HAP-1 (cell line): ENCODE data around the gene TNIK.

Source experiments
- DNase-seq, 2 experiments: peaks; one replicate each; pipeline ENCODE4 v3.0.0-alpha.2; 2016 to 2020; ENCODE audit warnings: low spot score in 2 of 2
- H3K27me3 ChIP-seq: fragments of 250-450 bp; sonication (Bioruptor Pico); 2 replicates; pipeline ENCODE4 v1.5.1; 2020; ENCODE audit warnings: low read depth, mild to moderate bottlenecking, moderate library complexity
- H3K36me3 ChIP-seq: fragments of 250-450 bp; sonication (Bioruptor Pico); replicated peaks from 2 replicates; pipeline ENCODE4 v1.5.1; 2020; ENCODE audit warnings: mild to moderate bottlenecking
- H3K4me1 ChIP-seq: fragments of 250-450 bp; sonication (Bioruptor Pico); 2 replicates; pipeline ENCODE4 v1.5.1; 2020; ENCODE audit warnings: mild to moderate bottlenecking
- H3K4me3 ChIP-seq: fragments of 250-450 bp; sonication (Bioruptor Pico); 2 replicates; pipeline ENCODE4 v1.5.1; 2020; ENCODE audit warnings: mild to moderate bottlenecking, moderate library complexity
- H3K9me3 ChIP-seq: fragments of 250-450 bp; sonication (Bioruptor Pico); 2 replicates; pipeline ENCODE4 v1.5.1; 2020; ENCODE audit warnings: mild to moderate bottlenecking, moderate library complexity
- in situ Hi-C: fragments of 300-500 bp; cut with MboI; formaldehyde crosslinking; loops from 3 replicates; pipeline ENCODE4 v1.14.3; 2020; ENCODE audit warnings: low sequenced_read_pairs, inconsistent platforms, mixed read lengths

Gene TNIK

GRCh38 chr3:171328419-171329082 is 131.7 kb downstream of the TNIK start:
- no peaks in the 10 kb centered on the region for H3K36me3 ChIP-seq
- no peaks in the 10 kb centered on the region for H3K9me3 ChIP-seq
- in situ Hi-C loops: no loop called here
- H3K4me3 ChIP-seq: no peak overlapping the region
- DNase-seq: peak in 1 of 2 experiments; percentile 57
- H3K4me1 ChIP-seq: peaks cover 13% of the 10 kb centered on the region; the same call in 1 of the 2 replicates
- no peaks in the 10 kb centered on the region for H3K27me3 ChIP-seq

- no peak for DNase-seq
- Histone ChIP-seq H3K9me3 (no peaks in the 10 kb centered on the region), H3K27me3 (no peaks in the 10 kb centered on the region), H3K4me1 (peaks cover 13% of the 10 kb centered on the region; the same call in 1 of the 2 replicates), H3K36me3 (no peaks in the 10 kb centered on the region), H3K4me3 (no peak overlapping the region)
- in situ Hi-C loops: no loop called here
Measured at GRCh38 chr3:171327441-171328174, 132.6 kb downstream of the TNIK start.

GRCh38 chr3:171326717-171327440 is 133.3 kb downstream of the TNIK start:
- in situ Hi-C loops: no loop called here
- no peaks in the 10 kb centered on the region for H3K27me3 ChIP-seq
- H3K9me3 ChIP-seq: no peaks in the 10 kb centered on the region
- no peak for DNase-seq
- no peaks in the 10 kb centered on the region for H3K36me3 ChIP-seq
- peaks cover 20% of the 10 kb centered on the region for H3K4me1 ChIP-seq
- H3K4me3 ChIP-seq: no peak overlapping the region

GRCh38 chr3:171323938-171324536 is 136.2 kb downstream of the TNIK start:
- Histone ChIP-seq H3K4me1 (peaks cover 23% of the 10 kb centered on the region), H3K27me3 (no peaks in the 10 kb centered on the region)

GRCh38 chr3:171321559-171322360 is 138.4 kb downstream of the TNIK start:
- in situ Hi-C loops: no loop called here
- DNase-seq: peak in 1 of 2 experiments; percentile 32
- H3K4me1 ChIP-seq: peaks cover 16% of the 10 kb centered on the region
- no peaks in the 10 kb centered on the region for H3K9me3 ChIP-seq
- no peak overlapping the region for H3K4me3 ChIP-seq
- H3K36me3 ChIP-seq: no peaks in the 10 kb centered on the region
- H3K27me3 ChIP-seq: no peaks in the 10 kb centered on the region

More at GRCh38 chr3:171323938-171324536, 136.2 kb downstream of the TNIK start:
- Histone ChIP-seq H3K4me3 (no peak overlapping the region), H3K36me3 (no peaks in the 10 kb centered on the region), H3K9me3 (no peaks in the 10 kb centered on the region)
- DNase-seq: no peak
- in situ Hi-C loops: no loop called here

- in situ Hi-C loops: no loop called here
- Histone ChIP-seq H3K9me3 (no peaks in the 10 kb centered on the region), H3K4me3 (no peak overlapping the region), H3K27me3 (no peaks in the 10 kb centered on the region), H3K4me1 (peaks cover 16% of the 10 kb centered on the region), H3K36me3 (no peaks in the 10 kb centered on the region)
- DNase-seq: no peak
Measured at GRCh38 chr3:171320750-171321558, 139.3 kb downstream of the TNIK start.

- no peak overlapping the region for H3K4me3 ChIP-seq
- no peaks in the 10 kb centered on the region for H3K27me3 ChIP-seq
- no peaks in the 10 kb centered on the region for H3K9me3 ChIP-seq
- in situ Hi-C loops: no loop called here
- peaks cover 13% of the 10 kb centered on the region for H3K4me1 ChIP-seq
- no peaks in the 10 kb centered on the region for H3K36me3 ChIP-seq
- no peak for DNase-seq
Measured at GRCh38 chr3:171317171-171317570, 143.0 kb downstream of the TNIK start.

- in situ Hi-C loops: no loop called here
- H3K9me3 ChIP-seq: no peaks in the 10 kb centered on the region
- no peaks in the 10 kb centered on the region for H3K36me3 ChIP-seq
- peaks cover under 1% of the 10 kb centered on the region; the same call in 1 of the 2 replicates for H3K4me1 ChIP-seq
- DNase-seq: no peak
- H3K27me3 ChIP-seq: no peaks in the 10 kb centered on the region
- no peak overlapping the region for H3K4me3 ChIP-seq
Measured at GRCh38 chr3:171315919-171316318, 144.3 kb downstream of the TNIK start.

- no peak overlapping the region for H3K4me3 ChIP-seq
- no peaks in the 10 kb centered on the region for H3K9me3 ChIP-seq
- H3K36me3 ChIP-seq: no peaks in the 10 kb centered on the region
- no peaks in the 10 kb centered on the region for H3K4me1 ChIP-seq
- no peak for DNase-seq
- H3K27me3 ChIP-seq: no peaks in the 10 kb centered on the region
- in situ Hi-C loops: no loop called here
Measured at GRCh38 chr3:171315101-171315500, 145.1 kb downstream of the TNIK start.

- Histone ChIP-seq H3K4me3 (no peak overlapping the region), H3K4me1 (no peaks in the 10 kb centered on the region), H3K36me3 (no peaks in the 10 kb centered on the region), H3K27me3 (no peaks in the 10 kb centered on the region), H3K9me3 (no peaks in the 10 kb centered on the region)
- no peak for DNase-seq
- in situ Hi-C loops: no loop called here
Measured at GRCh38 chr3:171314341-171314740, 145.9 kb downstream of the TNIK start.

- no peak for DNase-seq
- Histone ChIP-seq H3K4me3 (no peak overlapping the region), H3K36me3 (no peaks in the 10 kb centered on the region), H3K27me3 (no peaks in the 10 kb centered on the region), H3K4me1 (no peaks in the 10 kb centered on the region), H3K9me3 (no peaks in the 10 kb centered on the region)
- in situ Hi-C loops: no loop called here
Measured at GRCh38 chr3:171313702-171314101, 146.5 kb downstream of the TNIK start.

- no peaks in the 10 kb centered on the region for H3K9me3 ChIP-seq
- H3K36me3 ChIP-seq: no peaks in the 10 kb centered on the region
- in situ Hi-C loops: no loop called here
- no peaks in the 10 kb centered on the region for H3K27me3 ChIP-seq
- no peak overlapping the region for H3K4me3 ChIP-seq
- DNase-seq: no peak
- H3K4me1 ChIP-seq: no peaks in the 10 kb centered on the region
Measured at GRCh38 chr3:171312741-171313140, 147.5 kb downstream of the TNIK start.
